GM18858 (cell line): ENCODE measurements around the gene CCDC8.
"Not testable (repeated sequence)": the region's sequence is repeated elsewhere in the genome, so short reads cannot be mapped to it uniquely, and the experiment has no call there.

ENCODE experiments used
- ATAC-seq: cut with Tn5 transposase; IDR thresholded peaks from one replicate; pipeline ENCODE4 v1.9.1; 2021; ENCODE audit not compliant: unreplicated experiment

CCDC8 gene

GRCh38 chr19:46404753-46405468, 8.5 kb downstream of the CCDC8 start:
- ATAC-seq: no peak

GRCh38 chr19:46404055-46404752, 9.2 kb downstream of the CCDC8 start:
- ATAC-seq: no peak

GRCh38 chr19:46402725-46403124, 10.6 kb downstream of the CCDC8 start:
- ATAC-seq: no peak

DNA sequence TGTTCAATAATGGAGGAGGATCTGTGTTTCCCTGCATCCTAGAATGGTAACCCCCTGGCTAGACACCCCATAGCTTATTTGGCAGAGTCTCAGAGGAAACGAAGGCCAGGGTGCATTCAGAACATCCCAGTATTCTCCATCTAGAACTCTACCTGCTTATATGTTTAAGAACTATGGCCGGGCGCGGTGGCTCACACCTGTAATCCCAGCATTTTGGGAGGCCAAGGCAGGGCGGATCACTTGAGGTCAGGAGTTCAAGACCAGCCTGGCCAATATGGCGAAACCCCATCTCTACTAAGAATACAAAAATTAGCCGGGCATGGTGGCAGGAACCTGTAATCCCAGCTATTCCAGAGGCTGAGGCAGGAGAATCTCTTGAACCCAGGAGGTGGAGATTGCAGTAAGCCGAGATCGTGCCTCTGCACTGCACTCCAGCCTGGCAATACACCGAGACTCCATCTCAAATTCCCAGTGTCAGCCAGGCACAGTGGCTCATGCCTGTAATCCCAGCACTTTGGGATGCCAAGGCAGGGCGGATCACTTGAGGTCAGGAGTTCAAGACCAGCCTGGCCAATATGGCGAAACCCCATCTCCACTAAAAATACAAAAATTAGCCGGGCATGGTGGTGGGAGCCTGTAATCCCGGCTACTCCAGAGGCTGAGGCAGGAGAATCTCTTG, 15.4 kb downstream of the CCDC8 start:
- ATAC-seq: not testable (repeated sequence)

GRCh38 chr19:46394402-46394797, 19.0 kb downstream of the CCDC8 start:
- ATAC-seq: no peak

DNA sequence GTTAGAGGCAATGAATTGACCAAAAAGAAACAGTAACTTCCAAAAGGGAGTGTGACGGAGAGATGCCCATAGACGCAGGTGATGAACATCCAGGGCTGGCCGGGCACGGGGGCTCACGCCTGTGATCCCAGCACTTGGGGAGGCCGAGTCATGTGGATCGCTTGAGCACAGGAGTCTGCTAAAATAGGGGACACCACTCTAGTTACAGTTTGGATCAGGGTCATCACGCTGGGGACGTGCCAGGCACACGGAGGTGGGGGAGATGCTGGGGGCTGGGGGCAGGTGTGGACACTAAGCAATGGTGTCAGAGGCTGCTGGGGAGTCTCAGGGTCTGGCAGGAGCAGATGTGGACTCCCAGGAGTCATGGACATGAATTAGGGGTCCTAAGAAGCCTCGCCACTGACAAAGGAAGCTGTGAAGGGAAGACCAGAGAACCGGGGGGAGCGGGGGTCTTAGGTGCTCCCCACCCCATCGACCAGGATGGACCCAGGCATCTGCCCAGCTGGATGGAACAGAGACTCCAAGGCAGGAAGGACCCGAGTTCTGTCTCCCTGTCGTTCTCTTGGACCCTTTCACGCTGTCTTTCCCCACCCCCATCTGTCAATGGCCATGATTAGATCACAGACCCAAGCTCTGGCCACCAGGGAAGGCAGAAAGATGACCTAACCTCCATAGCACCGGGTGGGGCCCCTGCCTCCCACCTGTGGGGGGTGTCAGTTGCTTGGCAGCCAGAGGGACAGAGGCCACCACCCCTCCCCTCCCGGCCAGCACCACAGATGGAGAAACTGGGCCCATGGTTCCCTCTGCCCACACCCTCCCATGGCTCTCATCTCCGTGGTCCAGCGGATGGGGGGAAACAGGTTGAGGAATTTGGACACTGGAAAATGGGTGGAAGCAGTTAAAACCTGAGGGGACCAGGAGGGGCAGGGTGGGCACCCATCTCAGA, 19.6 kb downstream of the CCDC8 start:
- no peak for ATAC-seq

DNA sequence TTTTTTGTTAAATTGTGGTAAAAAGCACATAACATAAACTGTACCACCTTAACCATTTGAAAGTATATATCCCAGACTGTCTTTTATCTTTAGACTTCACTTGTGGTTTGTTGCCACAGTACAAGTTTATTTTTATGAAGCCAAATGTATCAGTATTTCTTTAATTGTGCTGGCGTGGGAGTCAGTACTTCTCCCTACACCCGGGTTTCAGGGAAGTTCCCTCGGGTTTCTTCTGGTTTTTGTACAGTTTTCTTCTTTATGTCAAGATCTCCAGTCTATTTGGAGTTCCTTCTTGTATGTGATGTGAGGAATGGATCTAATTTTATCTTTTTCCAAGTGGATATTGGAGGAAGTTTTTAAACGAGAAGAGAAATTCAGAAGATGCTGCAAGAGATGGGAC, 20.5 kb downstream of the CCDC8 start:
- ATAC-seq: no peak

DNA sequence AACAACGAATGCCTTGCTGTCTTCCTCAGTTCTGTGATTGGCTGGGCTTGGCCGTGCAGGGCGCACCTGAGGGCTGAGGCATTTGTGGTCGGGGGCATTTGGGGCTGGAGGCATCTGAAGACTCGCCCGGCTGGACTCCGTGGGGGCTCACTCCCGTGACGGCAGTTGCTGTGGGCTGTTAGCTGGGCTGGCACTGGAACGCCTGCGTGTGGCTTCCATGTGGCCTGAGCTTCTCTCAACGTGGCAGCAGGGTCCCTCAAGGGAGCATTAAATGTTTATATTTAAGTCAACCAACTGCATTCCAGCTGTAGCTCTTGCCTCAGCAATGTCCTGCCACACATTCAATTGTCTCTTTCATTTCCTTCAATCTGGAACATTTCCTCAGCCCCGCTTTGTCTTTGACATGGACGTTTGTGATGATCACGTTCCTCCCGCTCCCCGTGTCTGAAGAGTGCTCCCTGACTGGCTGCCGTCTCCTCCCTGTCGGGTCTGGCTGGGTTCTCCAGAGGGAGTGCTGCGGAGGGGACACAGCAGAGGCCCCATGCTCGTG, 21.0 kb downstream of the CCDC8 start:
- no peak for ATAC-seq

- no peak for ATAC-seq
These were observed 21.8 kb downstream of the CCDC8 start for GRCh38 chr19:46391296-46392251.

GRCh38 chr19:46390866-46391265, 22.5 kb downstream of the CCDC8 start:
- no peak for ATAC-seq

DNA sequence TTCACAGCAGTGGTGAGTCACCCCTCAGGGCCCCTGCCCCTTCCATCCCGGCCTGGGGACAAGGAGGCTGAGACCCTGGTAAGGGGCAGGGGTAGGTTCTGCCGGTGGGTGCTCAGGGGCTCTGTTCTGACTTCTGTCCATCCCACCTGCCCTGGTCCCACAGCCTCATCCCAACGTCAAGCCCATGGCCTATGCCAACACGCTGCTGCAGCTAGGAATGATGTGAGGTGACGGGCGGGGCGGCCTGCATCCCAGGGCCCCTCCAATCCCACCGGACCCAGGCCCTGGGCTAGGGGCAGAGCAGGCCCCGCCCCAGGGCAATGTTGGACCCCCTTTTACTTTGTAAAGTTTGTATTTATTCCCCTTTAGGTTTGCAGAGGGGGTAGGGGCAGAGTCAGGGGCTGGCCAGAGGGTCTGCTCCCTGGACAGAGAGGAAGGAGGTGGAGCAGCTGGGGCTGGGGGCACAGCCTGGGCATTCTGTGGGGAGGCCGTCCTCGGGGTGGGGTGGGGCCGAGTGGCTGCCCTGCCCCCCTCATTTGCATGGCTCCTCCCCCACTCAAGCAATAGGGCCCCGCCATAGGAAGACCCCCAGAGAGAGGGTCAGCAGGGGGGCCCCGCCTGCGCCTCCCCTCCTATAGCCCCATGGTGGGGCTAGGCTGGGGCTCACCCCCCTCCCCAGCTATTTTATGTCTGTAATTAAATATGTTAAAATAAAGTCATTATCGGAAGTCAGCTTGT, 23.1 kb downstream of the CCDC8 start:
- ATAC-seq: no peak

DNA sequence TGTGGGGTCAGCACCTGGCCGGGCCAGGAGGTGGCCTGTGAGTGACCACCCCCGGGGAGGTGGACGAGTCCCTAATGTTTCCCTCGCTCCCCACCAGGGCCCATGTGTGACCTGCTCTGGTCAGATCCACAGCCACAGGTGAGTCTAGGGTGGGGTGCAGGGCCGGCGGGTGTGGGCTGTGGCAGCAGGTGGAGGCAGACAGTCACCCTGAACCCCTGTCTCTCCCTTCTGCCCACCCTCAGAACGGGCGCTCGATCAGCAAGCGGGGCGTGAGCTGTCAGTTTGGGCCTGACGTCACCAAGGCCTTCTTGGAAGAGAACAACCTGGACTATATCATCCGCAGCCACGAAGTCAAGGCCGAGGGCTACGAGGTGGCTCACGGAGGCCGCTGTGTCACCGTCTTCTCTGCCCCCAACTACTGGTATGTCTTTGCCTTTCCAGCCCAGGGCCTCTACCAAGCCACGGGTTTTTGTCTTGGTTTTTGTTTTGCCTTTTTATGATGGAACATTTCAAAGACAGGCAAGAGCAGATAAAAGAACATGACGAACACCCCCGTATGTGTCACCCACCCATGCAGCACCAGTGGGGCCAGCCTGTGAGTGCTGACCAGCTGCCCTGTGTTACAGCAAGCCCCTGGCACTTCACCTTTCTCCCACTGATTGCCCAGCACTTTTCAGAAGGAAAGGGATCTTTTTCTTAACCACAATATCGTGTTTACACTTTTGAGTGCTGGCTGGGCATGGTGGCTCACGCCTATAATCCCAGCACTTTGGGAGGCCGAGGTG, 24.9 kb downstream of the CCDC8 start:
- ATAC-seq: no peak

DNA sequence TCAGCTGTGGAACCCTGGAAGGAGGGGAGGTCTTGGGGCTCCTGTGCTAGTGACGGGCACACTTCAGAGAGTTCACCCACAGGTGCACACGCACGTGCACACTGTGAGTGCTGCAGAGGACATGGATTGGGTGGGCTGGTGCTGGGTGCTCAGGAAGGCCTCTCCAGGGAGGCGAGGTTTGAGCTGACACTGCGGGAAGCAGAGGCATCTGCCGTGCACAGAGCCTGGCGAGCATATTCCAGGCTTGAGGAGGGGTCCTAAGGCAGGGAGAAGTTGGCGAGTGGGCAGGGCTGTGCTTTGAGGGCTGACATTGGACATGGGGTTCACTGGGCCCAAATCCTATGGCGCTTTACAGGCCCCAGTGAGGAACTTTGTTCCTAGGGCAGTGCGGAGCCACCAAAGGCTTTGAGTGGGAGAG, 25.6 kb downstream of the CCDC8 start:
- ATAC-seq: no peak

DNA sequence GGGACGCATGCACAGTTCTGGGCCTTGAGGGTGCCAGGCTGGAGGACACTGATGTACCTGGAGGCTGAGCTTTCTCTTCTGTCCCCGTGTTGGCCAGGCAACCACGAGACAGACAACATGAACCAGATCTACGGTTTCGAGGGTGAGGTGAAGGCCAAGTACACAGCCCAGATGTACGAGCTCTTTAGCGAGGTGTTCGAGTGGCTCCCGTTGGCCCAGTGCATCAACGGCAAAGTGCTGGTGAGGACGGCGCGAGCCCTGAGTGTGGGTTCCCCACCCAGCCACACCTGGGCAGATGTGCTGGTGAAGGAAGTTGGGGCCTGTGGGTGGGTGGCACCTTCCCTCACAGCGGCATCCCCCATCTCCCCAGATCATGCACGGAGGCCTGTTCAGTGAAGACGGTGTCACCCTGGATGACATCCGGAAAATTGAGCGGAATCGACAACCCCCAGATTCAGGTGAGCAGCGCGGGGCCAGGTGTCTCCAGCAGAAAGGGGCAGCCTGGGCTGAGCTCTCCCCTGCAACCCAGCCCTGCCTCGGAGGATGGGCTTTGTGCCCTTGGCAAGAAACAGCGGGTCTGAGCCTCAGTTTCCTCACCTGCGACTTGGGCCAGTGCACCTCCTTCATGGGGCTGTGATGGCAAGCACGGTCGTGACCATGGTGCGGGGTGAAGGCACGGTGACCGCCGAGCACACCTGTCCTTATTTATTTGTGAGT, 26.2 kb downstream of the CCDC8 start:
- ATAC-seq: no peak

- ATAC-seq: no peak
These were observed 27.2 kb downstream of the CCDC8 start for GRCh38 chr19:46386151-46386550.

- no peak for ATAC-seq
These were observed 27.7 kb downstream of the CCDC8 start for GRCh38 chr19:46385636-46386035.

- no peak for ATAC-seq
These were observed 29.0 kb downstream of the CCDC8 start for GRCh38 chr19:46384396-46384795.
